Right atrium auricular region (tissue), 2 donors: ENCODE measurements around the gene ENDOD1. TPM values are rescaled to one million over a fixed set of nuclear protein-coding genes. Genes with fewer than 3 reads are reported as not detected.

Experiments
- DNase-seq: peaks from one replicate; pipeline ENCODE4 v3.0.0-alpha.2; 2019; ENCODE audit warnings: low spot score
- H3K27ac ChIP-seq, 2 donors: fragments of 200-600 bp; sonication (generic); 1 replicate in 1 of 2; 2 replicates in 1 of 2; pipeline ENCODE4 v1.5.1; 2016 to 2019
- H3K27me3 ChIP-seq, 2 donors: fragments of 200-600 bp; sonication (generic); one replicate each; pipeline versions ENCODE4 v1.5.1 to v1.6.0; 2017 to 2019
- H3K36me3 ChIP-seq: fragments of 200-600 bp; sonication (generic); one replicate; pipeline ENCODE4 v1.5.1; 2016
- H3K4me1 ChIP-seq, 2 donors: fragments of 200-600 bp; sonication (generic); one replicate each; pipeline versions ENCODE4 v1.5.1 to v1.6.0; 2017 to 2019
- H3K4me3 ChIP-seq, 2 donors: fragments of 200-600 bp; sonication (generic); 1 replicate in 1 of 2; 2 replicates in 1 of 2; pipeline ENCODE4 v1.5.1; 2017 to 2019; ENCODE audit warnings: mild to moderate bottlenecking in 1 of 2, moderate library complexity in 1 of 2
- H3K9me3 ChIP-seq, 2 donors: fragments of 200-600 bp; sonication (generic); one replicate each; pipeline ENCODE4 v1.5.1; 2019
- CTCF ChIP-seq, 2 donors: fragments of 200-600 bp; sonication (generic); IDR thresholded peaks; one replicate each; pipeline ENCODE4 v1.5.1; 2019; ENCODE audit warnings: antibody characterized with exemption in 2 of 2
- total RNA-seq, 2 donors: library from RNA; depleted of rRNA; stranded (reverse); fragments of >200 nt; gene quantifications; one replicate each; pipeline ENCODE4 v1.1.0, GENCODE V29; 2016

The ENDOD1 gene
- total RNA-seq, 2 donors from 2014 or later = 18.8 to 27.7 TPM

- no peak overlapping the region for H3K27ac ChIP-seq
- H3K27me3 ChIP-seq = no peaks in the 10 kb centered on the region
- no peak overlapping the region for H3K4me3 ChIP-seq
- H3K9me3 ChIP-seq = no peaks in the 10 kb centered on the region
- DNase-seq = no peak
- H3K36me3 ChIP-seq = no peaks in the 10 kb centered on the region
- TF ChIP-seq CTCF (IDR thresholded peaks at IDR 0.05) = no peak
- H3K4me1 ChIP-seq = peaks cover 0 to 32% of the 10 kb centered on the region in 2 donors
These were observed 19.2 kb upstream of the ENDOD1 start for GRCh38 chr11:95070471-95070870.

- no peak overlapping the region for H3K27ac ChIP-seq
These were observed 16.7 kb upstream of the ENDOD1 start for GRCh38 chr11:95072948-95073347.

GRCh38 chr11:95074792-95075563, 14.7 kb upstream of the ENDOD1 start:
- Histone ChIP-seq H3K9me3 (no peaks in the 10 kb centered on the region), H3K4me3 (no peak overlapping the region), H3K27me3 (no peaks in the 10 kb centered on the region), H3K4me1 (peaks cover 0 to 19% of the 10 kb centered on the region in 2 donors), H3K36me3 (no peaks in the 10 kb centered on the region), H3K27ac (peak overlapping the region in 1 of 2 donors; percentile 43)
- peak; percentile 68 for DNase-seq
- TF ChIP-seq CTCF (IDR thresholded peaks at IDR 0.05) = no peak

More at GRCh38 chr11:95072948-95073347, 16.7 kb upstream of the ENDOD1 start:
- TF ChIP-seq CTCF (IDR thresholded peaks at IDR 0.05) = no peak
- DNase-seq = no peak
- Histone ChIP-seq H3K36me3 (no peaks in the 10 kb centered on the region), H3K27me3 (no peaks in the 10 kb centered on the region), H3K4me1 (peaks cover 0 to 32% of the 10 kb centered on the region in 2 donors), H3K4me3 (no peak overlapping the region), H3K9me3 (no peaks in the 10 kb centered on the region)

- H3K4me3 ChIP-seq = no peak overlapping the region
- H3K27ac ChIP-seq = no peak overlapping the region
- no peaks in the 10 kb centered on the region for H3K27me3 ChIP-seq
- no peak for TF ChIP-seq CTCF (IDR thresholded peaks at IDR 0.05)
- peaks cover 0 to 17% of the 10 kb centered on the region in 2 donors for H3K4me1 ChIP-seq
- H3K36me3 ChIP-seq = no peaks in the 10 kb centered on the region
- no peak for DNase-seq
- no peaks in the 10 kb centered on the region for H3K9me3 ChIP-seq
These were observed 13.2 kb upstream of the ENDOD1 start for GRCh38 chr11:95076416-95076815.

GRCh38 chr11:95076981-95077380, 12.7 kb upstream of the ENDOD1 start:
- H3K9me3 ChIP-seq = no peaks in the 10 kb centered on the region
- H3K4me1 ChIP-seq = peaks cover 0 to 17% of the 10 kb centered on the region in 2 donors
- H3K27me3 ChIP-seq = no peaks in the 10 kb centered on the region
- no peak overlapping the region for H3K27ac ChIP-seq
- H3K36me3 ChIP-seq = no peaks in the 10 kb centered on the region
- DNase-seq = no peak
- TF ChIP-seq CTCF (IDR thresholded peaks at IDR 0.05) = no peak
- H3K4me3 ChIP-seq = no peak overlapping the region
